Uterus (tissue), 4 donors: ENCODE measurements around the gene PHC2. TPM values are rescaled to one million over a fixed set of nuclear protein-coding genes. Genes with fewer than 3 reads are reported as not detected.

ENCODE experiments used
- DNase-seq, 2 donors: peaks; one replicate each; pipeline ENCODE4 v3.0.0-alpha.2; 2019 to 2020
- H3K27ac ChIP-seq, 2 donors: fragments of 200-600 bp; sonication (generic); 1 replicate in 1 of 2; 2 replicates in 1 of 2; pipeline ENCODE4 v1.5.1; 2016 to 2018
- H3K27me3 ChIP-seq, 2 donors: fragments of 200-600 bp; sonication (generic); one replicate each; pipeline ENCODE4 v1.5.1; 2018 to 2019; ENCODE audit warnings: control low read depth in 1 of 2
- H3K36me3 ChIP-seq, 2 donors: fragments of 200-600 bp; sonication (generic); one replicate each; pipeline ENCODE4 v1.5.1; 2019; ENCODE audit warnings: control low read depth in 1 of 2
- H3K4me1 ChIP-seq, 2 donors: fragments of 200-600 bp; sonication (generic); one replicate each; pipeline ENCODE4 v1.5.1; 2018 to 2019; ENCODE audit warnings: control low read depth in 1 of 2
- H3K4me3 ChIP-seq, 2 donors: fragments of 200-600 bp; sonication (generic); 1 replicate in 1 of 2; 2 replicates in 1 of 2; pipeline ENCODE4 v1.5.1; 2018 to 2019; ENCODE audit warnings: mild to moderate bottlenecking in 1 of 2
- H3K9me3 ChIP-seq, 2 donors: fragments of 200-600 bp; sonication (generic); one replicate each; pipeline ENCODE4 v1.5.1; 2019; ENCODE audit warnings: control low read depth in 1 of 2
- POLR2A ChIP-seq, 2 donors: fragments of 450-650 bp; IDR thresholded peaks; one replicate each; pipeline ENCODE4 v1.6.1; 2016; ENCODE audit warnings: antibody characterized with exemption in 2 of 2, mild to moderate bottlenecking in 1 of 2, moderate library complexity in 1 of 2
- intact Hi-C: fragments of 100-400 bp; cut with DNase I; formaldehyde crosslinking; loops from one replicate; pipeline ENCODE4 v1.15.1; 2023; ENCODE audit warnings: low total_unique reads
- total RNA-seq, 4 donors: library from RNA; depleted of rRNA in 3 of 4; stranded (reverse); fragments of >200 nt in 3 of 4; gene quantifications; one replicate each; pipeline versions ENCODE4 v1.1.0 to v1.2.4, GENCODE V29; 2014 to 2023
- TF ChIP-seq, protein P1 (sequence below), 4 experiments: fragments of 200-600 bp in 2 of 4; fragments of 450-650 bp in 2 of 4; sonication (generic) in 2 of 4; IDR thresholded peaks; one replicate each; pipeline ENCODE4 v1.5.1; 2016 to 2019; ENCODE audit warnings: antibody characterized with exemption in 4 of 4, mild to moderate bottlenecking in 2 of 4, moderate library complexity in 1 of 4
- donor health status: DM: yes; HTN: yes; CAD: no.

The PHC2 gene
- total RNA-seq, 4 donors from 2014 or later: 51.5 to 203 (median 102) TPM

DNA sequence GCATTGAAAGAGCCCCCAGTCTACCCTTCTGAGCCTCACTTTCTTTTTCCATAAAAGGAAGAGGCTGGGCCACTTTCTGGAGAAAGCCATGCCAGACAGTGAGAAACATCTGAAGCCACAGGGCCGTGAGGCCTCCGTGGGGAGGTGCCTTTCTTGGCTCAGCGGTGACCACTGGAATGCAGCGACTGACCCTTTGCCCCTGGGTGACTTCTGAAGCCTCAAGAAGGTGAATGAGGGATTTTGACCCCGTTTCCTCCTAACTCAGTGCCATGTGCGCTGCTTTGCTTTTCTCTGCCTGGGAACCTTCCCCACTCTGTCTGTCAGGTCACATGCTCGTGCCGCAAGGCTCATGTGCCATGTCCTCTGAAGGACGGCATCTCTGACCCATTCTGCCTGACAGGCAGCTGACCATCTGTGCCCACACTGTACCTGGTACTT, 65.3 kb downstream of the PHC2 start:
- H3K9me3 ChIP-seq: no peaks in the 10 kb centered on the region
- peak; percentile 46 to 67 for DNase-seq
- peak overlapping the region; percentile 79 to 91 for H3K27ac ChIP-seq
- no peaks in the 10 kb centered on the region for H3K27me3 ChIP-seq
- H3K4me3 ChIP-seq: no peak overlapping the region
- TF ChIP-seq, protein P1, sequence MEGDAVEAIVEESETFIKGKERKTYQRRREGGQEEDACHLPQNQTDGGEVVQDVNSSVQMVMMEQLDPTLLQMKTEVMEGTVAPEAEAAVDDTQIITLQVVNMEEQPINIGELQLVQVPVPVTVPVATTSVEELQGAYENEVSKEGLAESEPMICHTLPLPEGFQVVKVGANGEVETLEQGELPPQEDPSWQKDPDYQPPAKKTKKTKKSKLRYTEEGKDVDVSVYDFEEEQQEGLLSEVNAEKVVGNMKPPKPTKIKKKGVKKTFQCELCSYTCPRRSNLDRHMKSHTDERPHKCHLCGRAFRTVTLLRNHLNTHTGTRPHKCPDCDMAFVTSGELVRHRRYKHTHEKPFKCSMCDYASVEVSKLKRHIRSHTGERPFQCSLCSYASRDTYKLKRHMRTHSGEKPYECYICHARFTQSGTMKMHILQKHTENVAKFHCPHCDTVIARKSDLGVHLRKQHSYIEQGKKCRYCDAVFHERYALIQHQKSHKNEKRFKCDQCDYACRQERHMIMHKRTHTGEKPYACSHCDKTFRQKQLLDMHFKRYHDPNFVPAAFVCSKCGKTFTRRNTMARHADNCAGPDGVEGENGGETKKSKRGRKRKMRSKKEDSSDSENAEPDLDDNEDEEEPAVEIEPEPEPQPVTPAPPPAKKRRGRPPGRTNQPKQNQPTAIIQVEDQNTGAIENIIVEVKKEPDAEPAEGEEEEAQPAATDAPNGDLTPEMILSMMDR (IDR thresholded peaks at IDR 0.05): no peak
- TF ChIP-seq POLR2A (IDR thresholded peaks at IDR 0.05): no peak
- no peaks in the 10 kb centered on the region for H3K36me3 ChIP-seq
- intact Hi-C loops: loop anchor here (5.0 kb wide), 2 partner anchors 68 to 107 kb away; partner anchors contain the start of gene ZSCAN20
- H3K4me1 ChIP-seq: peaks cover 0 to 23% of the 10 kb centered on the region in 2 donors

DNA sequence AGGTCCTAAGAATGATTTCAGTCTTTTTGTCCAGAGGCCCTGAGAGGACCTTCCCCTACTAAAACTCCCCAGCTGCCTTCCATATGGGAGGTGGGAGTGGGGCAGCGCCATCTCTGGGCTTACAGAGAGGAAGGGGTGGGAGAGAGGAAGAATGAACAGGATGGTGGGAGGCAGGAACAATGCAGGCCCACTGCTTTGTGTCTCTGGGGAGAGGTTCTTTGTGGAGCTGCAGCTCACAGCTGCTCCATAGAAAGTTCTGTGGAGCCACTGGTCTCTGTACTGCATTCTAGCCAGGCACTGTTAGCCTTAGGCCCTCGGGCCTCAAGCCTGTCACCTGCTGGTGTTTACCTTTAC, 66.4 kb downstream of the PHC2 start:
- TF ChIP-seq POLR2A (IDR thresholded peaks at IDR 0.05): no peak
- TF ChIP-seq, protein P1 (IDR thresholded peaks at IDR 0.05): no peak
- H3K4me1 ChIP-seq: peaks cover 0 to 23% of the 10 kb centered on the region in 2 donors
- H3K4me3 ChIP-seq: no peak overlapping the region

DNA sequence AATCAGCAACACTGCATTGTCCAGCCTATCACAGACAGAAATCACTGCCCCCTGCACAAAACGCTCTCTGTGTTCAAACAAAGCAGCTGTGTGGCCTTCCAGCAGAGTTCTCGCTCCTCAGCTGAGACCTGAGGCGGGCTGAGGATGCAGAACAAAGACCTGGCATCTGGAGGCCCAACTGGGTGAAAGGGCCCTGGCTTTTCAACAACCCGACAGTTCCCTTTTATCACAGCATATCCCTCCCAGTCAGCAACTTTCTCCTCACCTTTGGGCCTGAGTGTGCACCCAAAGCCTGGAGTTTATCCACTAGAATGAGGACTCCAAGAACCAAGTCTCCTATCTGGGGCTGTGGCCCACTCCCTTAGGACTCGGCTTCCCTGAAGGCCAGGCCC, 67.4 kb downstream of the PHC2 start:
- H3K27ac ChIP-seq: peak overlapping the region; percentile 79 to 91
- intact Hi-C loops: no loop called here
- DNase-seq: no peak
- peaks cover 0 to 23% of the 10 kb centered on the region in 2 donors for H3K4me1 ChIP-seq
- no peak overlapping the region for H3K4me3 ChIP-seq
- H3K36me3 ChIP-seq: no peaks in the 10 kb centered on the region
- H3K9me3 ChIP-seq: no peaks in the 10 kb centered on the region
- no peaks in the 10 kb centered on the region for H3K27me3 ChIP-seq
- TF ChIP-seq, protein P1 (IDR thresholded peaks at IDR 0.05): no peak
- TF ChIP-seq POLR2A (IDR thresholded peaks at IDR 0.05): no peak

More for the DNA sequence above, 66.4 kb downstream of the PHC2 start:
- H3K9me3 ChIP-seq: no peaks in the 10 kb centered on the region
- no peak for DNase-seq
- H3K27me3 ChIP-seq: no peaks in the 10 kb centered on the region
- no peaks in the 10 kb centered on the region for H3K36me3 ChIP-seq
- intact Hi-C loops: no loop called here
- H3K27ac ChIP-seq: peak overlapping the region; percentile 79 to 91

DNA sequence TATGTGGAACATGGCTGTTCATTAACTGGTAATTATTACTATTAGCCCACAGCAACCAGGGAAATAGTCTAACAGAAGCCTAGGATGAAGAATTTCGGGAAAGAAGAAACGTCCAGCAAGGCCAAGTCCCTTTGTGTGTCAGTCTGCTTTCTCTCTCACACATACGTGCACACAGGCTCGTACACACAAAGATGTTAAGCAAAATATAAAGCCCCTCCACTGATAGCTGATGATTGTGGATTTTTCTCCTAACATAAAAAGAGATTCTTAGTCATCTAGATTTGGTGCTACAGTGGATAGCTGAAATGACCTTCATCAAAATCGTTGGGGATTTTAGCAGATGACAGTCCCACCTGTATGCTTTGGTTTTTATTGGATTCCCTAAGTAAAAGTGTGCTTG, 67.9 kb downstream of the PHC2 start:
- intact Hi-C loops: no loop called here
- Histone ChIP-seq H3K9me3 (no peaks in the 10 kb centered on the region), H3K4me1 (peaks cover 0 to 23% of the 10 kb centered on the region in 2 donors), H3K27me3 (no peaks in the 10 kb centered on the region), H3K4me3 (no peak overlapping the region), H3K36me3 (no peaks in the 10 kb centered on the region), H3K27ac (peak overlapping the region; percentile 79 to 91)
- TF ChIP-seq POLR2A (IDR thresholded peaks at IDR 0.05): no peak
- TF ChIP-seq, protein P1 (IDR thresholded peaks at IDR 0.05): no peak
- DNase-seq: no peak

DNA sequence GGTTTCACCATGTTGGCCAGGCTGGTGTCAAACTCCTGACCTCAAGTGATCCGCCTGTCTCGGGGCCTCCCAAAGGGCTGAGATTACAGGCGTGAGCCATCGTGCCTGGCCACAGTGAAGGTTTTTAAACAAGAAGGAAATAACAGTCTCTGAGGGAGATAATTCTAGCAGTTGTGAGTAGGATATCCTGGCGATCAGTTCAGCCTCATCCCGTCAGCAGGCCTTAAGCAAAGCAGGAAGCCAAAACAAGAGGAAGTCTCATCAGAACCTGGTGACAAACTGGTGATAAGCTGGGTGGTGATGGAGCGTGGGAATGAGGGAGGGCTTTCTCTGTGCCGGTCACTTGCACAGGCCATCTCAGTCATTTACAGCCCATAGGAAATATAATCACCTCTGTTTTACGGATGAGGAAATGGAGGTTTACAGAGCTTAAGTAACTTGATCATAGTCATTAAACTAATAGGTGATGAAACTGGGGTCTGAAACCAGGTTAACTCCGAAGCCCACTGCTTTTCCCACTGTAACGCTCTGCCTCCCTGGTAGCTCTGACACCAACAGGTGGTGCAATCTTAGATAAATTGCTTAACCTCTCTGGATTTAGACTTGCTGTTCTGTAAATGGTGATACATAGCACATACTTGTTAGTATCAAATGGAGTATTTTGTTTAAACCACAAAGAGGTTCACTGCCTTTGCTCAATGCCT, 69.2 kb downstream of the PHC2 start:
- intact Hi-C loops: no loop called here
- Histone ChIP-seq H3K36me3 (no peaks in the 10 kb centered on the region), H3K27me3 (no peaks in the 10 kb centered on the region), H3K9me3 (no peaks in the 10 kb centered on the region), H3K4me3 (no peak overlapping the region), H3K4me1 (peaks cover 0 to 23% of the 10 kb centered on the region in 2 donors), H3K27ac (peak overlapping the region in 1 of 2 donors; percentile 4)
- TF ChIP-seq, protein P1 (IDR thresholded peaks at IDR 0.05): no peak
- no peak for TF ChIP-seq POLR2A (IDR thresholded peaks at IDR 0.05)
- DNase-seq: no peak
